Parathyroid adenoma (tissue), 2 donors: ENCODE data around the gene SMIM15.

Experiments used
- H2AFZ ChIP-seq: fragments of 300-600 bp; sonication (generic); one replicate; pipeline ENCODE4 v1.7.0; 2017; ENCODE audit warnings: antibody characterized with exemption, mild to moderate bottlenecking
- H3K27ac ChIP-seq: fragments of 300-600 bp; sonication (generic); one replicate; pipeline ENCODE4 v1.7.0; 2017
- H3K27me3 ChIP-seq: fragments of 300-600 bp; sonication (generic); one replicate; pipeline ENCODE4 v1.7.0; 2017; ENCODE audit warnings: low read length; ENCODE audit not compliant: control insufficient read depth, insufficient read depth
- H3K36me3 ChIP-seq: fragments of 300-600 bp; sonication (generic); one replicate; pipeline ENCODE4 v1.7.0; 2017; ENCODE audit warnings: low read length; ENCODE audit not compliant: control insufficient read depth, insufficient read depth
- H3K4me1 ChIP-seq: fragments of 300-600 bp; sonication (generic); one replicate; pipeline ENCODE4 v1.7.0; 2017; ENCODE audit warnings: control low read depth
- H3K4me2 ChIP-seq: fragments of 300-600 bp; sonication (generic); one replicate; pipeline ENCODE4 v1.7.0; 2017; ENCODE audit warnings: low read length
- H3K4me3 ChIP-seq: fragments of 300-600 bp; sonication (generic); one replicate; pipeline ENCODE4 v1.7.0; 2017; ENCODE audit warnings: low read depth, low read length
- H3K79me2 ChIP-seq: fragments of 300-600 bp; sonication (generic); one replicate; pipeline ENCODE4 v1.7.0; 2017; ENCODE audit warnings: control low read depth
- H3K9ac ChIP-seq: fragments of 300-600 bp; sonication (generic); one replicate; pipeline ENCODE4 v1.7.0; 2017; ENCODE audit warnings: mild to moderate bottlenecking
- H3K9me3 ChIP-seq: fragments of 300-600 bp; sonication (generic); one replicate; pipeline ENCODE4 v1.7.0; 2017; ENCODE audit warnings: low read length; ENCODE audit not compliant: control insufficient read depth
- CTCF ChIP-seq: fragments of 300-600 bp; sonication (generic); IDR thresholded peaks from one replicate; pipeline ENCODE4 v1.7.0; 2017; ENCODE audit warnings: antibody characterized with exemption, mild to moderate bottlenecking
- donor health status: primary hyperparathyroidism.

SMIM15 gene

DNA sequence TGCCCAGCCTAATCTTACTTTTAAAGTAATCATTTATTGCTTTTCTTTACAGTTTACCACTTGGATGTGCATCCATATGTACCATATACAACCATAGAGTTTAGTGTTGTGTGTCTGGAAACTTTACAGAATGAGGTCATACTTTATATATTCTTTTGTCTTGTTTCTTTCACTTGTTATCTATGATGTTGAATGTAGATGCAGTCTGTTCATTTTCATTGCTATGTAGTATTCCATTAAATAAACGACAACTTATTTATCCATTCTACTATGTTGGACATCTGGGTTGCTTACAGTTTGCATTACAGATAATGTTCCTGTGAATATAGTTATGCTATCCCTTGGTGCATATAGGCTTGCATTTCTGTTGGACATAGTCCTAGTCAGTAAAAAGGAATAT lies 21.3 kb upstream of the SMIM15 start:
- Histone ChIP-seq H3K9me3 (no peaks in the 10 kb centered on the region), H3K36me3 (no peaks in the 10 kb centered on the region), H3K4me2 (no peak overlapping the region), H3K9ac (no peak overlapping the region), H3K4me1 (peaks cover 9% of the 10 kb centered on the region), H3K27ac (no peak overlapping the region), H3K27me3 (no peaks in the 10 kb centered on the region), H3K79me2 (no peaks in the 10 kb centered on the region), H2AFZ (no peak overlapping the region), H3K4me3 (no peak overlapping the region)
- no peak for TF ChIP-seq CTCF

DNA sequence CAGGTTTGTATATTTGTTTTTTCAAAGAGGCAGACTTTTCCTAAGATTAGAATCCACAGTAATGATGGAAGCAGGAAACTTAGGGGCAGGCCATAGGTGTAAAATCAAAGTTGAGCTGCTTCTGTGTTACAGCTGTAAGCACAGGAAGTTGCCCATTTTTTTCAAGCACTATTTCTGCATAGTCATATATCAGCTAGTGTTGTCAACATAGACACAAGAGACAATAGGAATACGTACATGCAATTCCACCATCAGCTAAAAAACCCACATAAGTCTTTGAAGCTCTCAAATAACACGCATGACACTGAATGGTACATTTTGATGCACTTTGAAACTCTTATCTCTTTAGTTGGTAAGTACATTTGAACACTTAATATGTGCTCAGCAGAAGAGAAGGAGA lies 20.2 kb upstream of the SMIM15 start:
- H3K4me1 ChIP-seq, result peaks cover 9% of the 10 kb centered on the region
- no peaks in the 10 kb centered on the region for H3K9me3 ChIP-seq
- no peak overlapping the region for H3K27ac ChIP-seq
- H3K79me2 ChIP-seq, result no peaks in the 10 kb centered on the region
- H3K27me3 ChIP-seq, result no peaks in the 10 kb centered on the region
- H3K4me2 ChIP-seq, result no peak overlapping the region
- H3K36me3 ChIP-seq, result no peaks in the 10 kb centered on the region
- no peak overlapping the region for H3K4me3 ChIP-seq
- H3K9ac ChIP-seq, result no peak overlapping the region
- no peak overlapping the region for H2AFZ ChIP-seq
- TF ChIP-seq CTCF, result no peak

- no peak overlapping the region for H3K9ac ChIP-seq
- H3K36me3 ChIP-seq, result no peaks in the 10 kb centered on the region
- H3K27me3 ChIP-seq, result no peaks in the 10 kb centered on the region
- H3K9me3 ChIP-seq, result no peaks in the 10 kb centered on the region
- no peak overlapping the region for H3K4me2 ChIP-seq
- H3K4me3 ChIP-seq, result no peak overlapping the region
- no peak overlapping the region for H2AFZ ChIP-seq
- TF ChIP-seq CTCF, result no peak
- peaks cover 9% of the 10 kb centered on the region for H3K4me1 ChIP-seq
- no peaks in the 10 kb centered on the region for H3K79me2 ChIP-seq
- no peak overlapping the region for H3K27ac ChIP-seq
Observed at GRCh38 chr5:61180886-61181285, 18.6 kb upstream of the SMIM15 start.

DNA sequence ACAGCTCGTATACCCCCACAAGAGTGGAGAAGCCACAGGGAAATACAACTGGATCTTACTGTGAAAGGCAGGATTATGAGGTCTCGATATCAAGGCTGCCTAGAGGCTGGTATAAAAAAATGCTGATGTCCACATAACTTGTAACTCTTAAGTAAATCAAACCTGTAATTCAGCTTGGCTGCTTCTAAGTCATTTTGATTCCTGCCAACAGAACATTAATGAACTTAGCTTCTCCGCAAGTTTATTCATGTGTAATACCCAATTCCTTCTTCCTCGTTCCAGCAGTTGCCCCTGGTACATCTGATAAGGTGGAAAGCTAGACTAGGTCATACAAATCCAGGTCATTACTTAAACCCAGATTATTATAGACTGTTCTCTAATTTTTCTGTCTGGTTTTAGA lies 16.4 kb upstream of the SMIM15 start:
- no peak overlapping the region for H3K9ac ChIP-seq
- H3K79me2 ChIP-seq, result no peaks in the 10 kb centered on the region
- H3K4me3 ChIP-seq, result no peak overlapping the region
- no peak for TF ChIP-seq CTCF
- H3K27ac ChIP-seq, result no peak overlapping the region
- peak overlapping the region; percentile 17 for H3K4me2 ChIP-seq
- H3K4me1 ChIP-seq, result peaks cover 11% of the 10 kb centered on the region
- H3K27me3 ChIP-seq, result no peaks in the 10 kb centered on the region
- no peaks in the 10 kb centered on the region for H3K9me3 ChIP-seq
- H3K36me3 ChIP-seq, result no peaks in the 10 kb centered on the region
- H2AFZ ChIP-seq, result no peak overlapping the region

DNA sequence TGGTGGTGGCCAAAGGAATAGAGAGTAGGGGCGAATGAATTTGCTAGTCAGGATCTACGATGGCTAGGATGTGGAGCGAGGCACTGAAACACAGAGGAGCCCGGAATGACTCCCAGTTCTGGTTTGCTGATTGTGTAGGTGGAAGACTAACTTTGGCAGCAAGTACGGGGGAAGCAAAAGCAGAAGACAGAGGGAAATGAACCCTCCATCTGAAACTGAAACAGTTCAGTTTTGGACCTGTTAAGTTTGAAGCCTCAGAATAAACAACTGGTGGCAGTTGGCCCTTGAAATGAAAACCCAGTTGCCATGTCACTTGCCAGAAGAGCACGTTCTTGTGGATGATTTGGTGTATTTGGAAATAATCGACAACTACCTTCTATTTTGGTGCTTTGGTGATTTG lies 15.4 kb upstream of the SMIM15 start:
- TF ChIP-seq CTCF, result no peak
- H3K9me3 ChIP-seq, result no peaks in the 10 kb centered on the region
- no peak overlapping the region for H3K4me3 ChIP-seq
- no peak overlapping the region for H2AFZ ChIP-seq
- H3K4me1 ChIP-seq, result peaks cover 11% of the 10 kb centered on the region
- H3K9ac ChIP-seq, result no peak overlapping the region
- no peaks in the 10 kb centered on the region for H3K27me3 ChIP-seq
- no peaks in the 10 kb centered on the region for H3K36me3 ChIP-seq
- H3K4me2 ChIP-seq, result no peak overlapping the region
- no peaks in the 10 kb centered on the region for H3K79me2 ChIP-seq
- no peak overlapping the region for H3K27ac ChIP-seq
